AML-193 (cell line): Measurements from ENCODE around the gene TMEM179B.

ENCODE experiments used
- DNase-seq, 2 experiments: peaks; one replicate each; lab custom pipeline; 2025; lab: John Stamatoyannopoulos, UW

The TMEM179B gene

DNA sequence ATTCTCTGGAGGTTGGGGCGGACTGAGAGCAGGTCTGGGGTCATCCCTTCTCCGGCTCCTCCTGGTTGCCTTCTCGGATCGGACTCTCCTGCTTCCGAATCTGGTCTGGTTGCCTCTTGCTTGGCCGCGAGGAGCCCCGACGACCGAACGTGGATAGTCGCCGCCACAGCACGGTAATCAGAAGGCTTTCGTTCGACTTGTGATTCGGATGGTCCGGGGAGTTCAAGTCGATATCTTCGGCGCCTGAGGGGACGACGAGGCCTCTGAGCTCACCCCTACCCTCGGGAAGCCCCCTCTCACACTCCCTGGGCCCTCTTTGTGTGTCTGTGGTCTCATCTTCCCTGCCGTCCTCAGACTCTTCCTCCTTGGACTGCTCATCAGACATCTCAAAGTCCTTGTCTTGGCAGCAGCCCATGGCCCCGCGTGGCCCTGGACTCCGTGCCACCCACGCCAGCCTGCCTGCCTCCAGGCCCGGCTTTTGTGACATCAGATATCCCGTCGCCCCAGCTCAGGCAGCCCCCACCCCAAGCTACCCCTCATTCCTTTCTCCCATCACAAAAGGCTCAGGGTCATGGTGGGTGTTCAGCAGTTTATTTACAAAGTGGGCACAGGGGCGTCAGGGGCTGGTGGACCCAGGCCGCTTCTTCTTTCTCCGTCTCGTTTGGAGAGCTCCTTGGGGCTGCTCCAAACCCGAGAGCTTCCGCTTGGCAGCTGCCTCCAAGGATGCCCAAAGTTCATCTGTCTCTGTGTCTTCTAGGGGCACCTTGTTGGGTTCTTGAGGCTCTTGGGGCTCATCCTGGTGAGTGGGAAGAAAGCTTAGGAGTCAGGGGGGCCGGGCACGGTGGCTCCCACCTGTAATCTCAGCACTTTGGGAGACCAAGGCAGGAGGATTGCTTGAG, 45.4 kb downstream of the TMEM179B start, which contains the start of gene TEX54:
TEX54 (minus strand) TSS at position 506 of the 899 bp plus-strand sequence.
- no peak for DNase-seq

DNA sequence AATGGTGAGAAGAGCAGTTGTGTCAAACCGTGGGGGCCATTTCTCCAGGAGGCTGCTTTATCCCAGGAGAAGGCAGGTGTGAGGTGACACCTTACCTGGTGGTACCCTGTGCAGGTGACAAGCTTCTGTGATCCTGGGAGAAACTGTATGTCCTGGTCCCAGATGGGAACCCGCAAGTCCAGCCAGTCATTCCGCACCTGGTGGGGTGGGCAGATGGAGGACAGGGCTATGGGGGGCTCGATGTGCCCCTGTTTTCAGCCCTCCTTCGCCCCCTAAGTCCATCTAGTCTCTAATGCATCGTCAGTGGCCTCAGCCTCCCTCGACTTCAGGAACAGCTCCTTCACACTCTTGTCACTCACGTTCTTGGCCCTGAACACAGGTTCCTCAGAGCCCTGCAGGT, 48.1 kb downstream of the TMEM179B start:
- DNase-seq: no peak

DNA sequence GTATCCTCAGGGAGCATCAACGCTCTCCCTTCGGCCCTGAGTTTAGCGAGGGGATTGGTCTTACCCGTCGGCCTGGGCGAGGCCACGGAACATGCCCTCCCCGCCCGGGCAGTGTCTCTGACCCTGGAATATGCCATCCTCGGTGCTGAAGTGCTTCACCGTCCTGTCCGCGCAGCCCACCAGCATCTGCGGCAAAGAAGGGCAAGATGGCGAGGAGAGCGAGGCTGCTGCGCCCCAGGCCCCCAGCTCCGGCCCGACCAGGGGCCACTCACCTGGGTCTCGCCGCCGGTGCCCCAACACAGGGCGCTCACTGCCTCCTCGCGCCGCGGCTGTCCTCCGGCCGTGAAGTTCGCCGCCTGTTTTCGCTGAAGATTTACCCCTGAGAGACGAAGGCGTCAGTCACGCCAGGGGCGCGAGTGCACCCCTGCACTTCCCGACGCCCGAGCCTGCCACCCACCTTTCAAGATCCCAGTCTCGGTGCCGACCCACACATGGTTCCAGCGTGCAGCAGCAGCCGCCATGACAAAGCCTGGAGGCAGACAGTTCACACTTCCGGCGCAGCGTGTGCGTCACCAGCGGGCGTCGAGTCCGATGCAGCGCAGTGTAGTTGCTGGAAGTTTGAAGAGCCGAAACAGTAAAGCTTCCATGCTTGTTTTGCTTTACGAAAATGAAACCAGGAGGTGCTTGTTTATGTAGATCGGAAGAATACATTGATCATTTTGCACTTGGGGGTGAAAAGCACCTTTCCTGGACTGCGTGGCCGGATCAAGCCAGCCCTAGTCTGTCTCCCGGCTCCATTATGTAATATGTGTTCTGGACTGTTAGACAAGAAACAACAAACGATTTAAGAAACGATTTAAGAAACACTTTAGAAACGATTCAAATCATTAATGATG, 52.1 kb downstream of the TMEM179B start, which contains the start of gene WDR74:
WDR74 (minus strand) TSS at position 541 of the 896 bp plus-strand sequence; CDS start at position 521, 20 bp downstream.
- DNase-seq: peak; percentile 85 to 88
